Activated CD4-positive, alpha-beta T cell treated with anti-CD3 and anti-CD28 coated beads, Interleukin-2, amount 10 ng/mL, durations not matched to agents 7 days and 5 days (primary cell): Measurements from ENCODE around the gene MOB3B. TPM values are rescaled to one million over a fixed set of nuclear protein-coding genes. Genes with fewer than 3 reads are reported as not detected.

Experiments used
- CTCF ChIA-PET: fragments of 350-600 bp; sonication (Branson Sonifier 250); formaldehyde crosslinking; loops from one replicate; lab custom pipeline; 2021; ENCODE audit warnings: antibody characterized with exemption; lab: Charles Lee
- POLR2A ChIA-PET: fragments of 350-600 bp; sonication (Branson Sonifier 250); formaldehyde crosslinking; loops from one replicate; lab custom pipeline; 2021; ENCODE audit warnings: antibody characterized with exemption; lab: Charles Lee
- DNase-seq: peaks from one replicate; pipeline ENCODE4 v3.0.0-alpha.2; 2020
- H3K27ac Mint-ChIP-seq: one replicate; pipeline ENCODE4 v1.8.0; 2021; ENCODE audit warnings: mild to moderate bottlenecking, moderate library complexity, mixed read lengths
- H3K27me3 Mint-ChIP-seq: one replicate; pipeline ENCODE4 v1.8.0; 2021; ENCODE audit warnings: mixed read lengths
- H3K36me3 Mint-ChIP-seq: one replicate; pipeline ENCODE4 v1.8.0; 2021; ENCODE audit warnings: low read depth, mixed read lengths
- H3K4me1 Mint-ChIP-seq: one replicate; pipeline ENCODE4 v1.8.0; 2021; ENCODE audit warnings: mixed read lengths
- H3K4me3 Mint-ChIP-seq: one replicate; pipeline ENCODE4 v1.8.0; 2021; ENCODE audit warnings: mild to moderate bottlenecking, moderate library complexity, mixed read lengths
- H3K9me3 Mint-ChIP-seq: one replicate; pipeline ENCODE4 v1.8.0; 2021; ENCODE audit warnings: mixed read lengths
- total RNA-seq, 2 experiments: library from RNA; stranded (reverse); gene quantifications; one replicate each; pipeline ENCODE4 v1.2.3, GENCODE V29; 2021

MOB3B gene
- total RNA-seq, 2 experiments from 2014 or later, result 0.62 to 0.71 TPM

DNA sequence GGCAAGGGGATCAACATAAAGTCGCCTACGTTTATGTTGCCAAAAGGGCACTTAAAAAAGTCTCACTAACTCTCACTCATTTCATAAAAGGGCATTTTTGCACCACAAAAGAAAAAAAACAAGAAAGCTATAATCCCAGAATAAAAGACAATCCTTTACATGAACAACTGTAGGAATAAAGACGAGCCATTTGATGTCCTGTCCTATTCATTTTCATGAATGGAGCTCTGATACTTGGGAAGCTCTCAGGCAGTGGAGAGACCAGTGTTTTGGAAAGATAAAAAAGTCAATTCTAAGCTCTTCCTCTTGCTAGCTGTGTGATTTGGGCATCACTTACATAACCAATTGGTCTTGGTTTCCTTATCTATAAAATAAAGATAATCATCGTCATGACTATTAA lies 137.2 kb downstream of the MOB3B start:
- Mint-ChIP-seq H3K36me3 (no peaks in the 10 kb centered on the region), H3K4me3 (no peak overlapping the region), H3K9me3 (no peaks in the 10 kb centered on the region), H3K27ac (no peak overlapping the region), H3K27me3 (peaks cover 17% of the 10 kb centered on the region), H3K4me1 (no peaks in the 10 kb centered on the region)
- CTCF ChIA-PET, result no interaction called here
- POLR2A ChIA-PET, result no interaction called here
- no peak for DNase-seq

DNA sequence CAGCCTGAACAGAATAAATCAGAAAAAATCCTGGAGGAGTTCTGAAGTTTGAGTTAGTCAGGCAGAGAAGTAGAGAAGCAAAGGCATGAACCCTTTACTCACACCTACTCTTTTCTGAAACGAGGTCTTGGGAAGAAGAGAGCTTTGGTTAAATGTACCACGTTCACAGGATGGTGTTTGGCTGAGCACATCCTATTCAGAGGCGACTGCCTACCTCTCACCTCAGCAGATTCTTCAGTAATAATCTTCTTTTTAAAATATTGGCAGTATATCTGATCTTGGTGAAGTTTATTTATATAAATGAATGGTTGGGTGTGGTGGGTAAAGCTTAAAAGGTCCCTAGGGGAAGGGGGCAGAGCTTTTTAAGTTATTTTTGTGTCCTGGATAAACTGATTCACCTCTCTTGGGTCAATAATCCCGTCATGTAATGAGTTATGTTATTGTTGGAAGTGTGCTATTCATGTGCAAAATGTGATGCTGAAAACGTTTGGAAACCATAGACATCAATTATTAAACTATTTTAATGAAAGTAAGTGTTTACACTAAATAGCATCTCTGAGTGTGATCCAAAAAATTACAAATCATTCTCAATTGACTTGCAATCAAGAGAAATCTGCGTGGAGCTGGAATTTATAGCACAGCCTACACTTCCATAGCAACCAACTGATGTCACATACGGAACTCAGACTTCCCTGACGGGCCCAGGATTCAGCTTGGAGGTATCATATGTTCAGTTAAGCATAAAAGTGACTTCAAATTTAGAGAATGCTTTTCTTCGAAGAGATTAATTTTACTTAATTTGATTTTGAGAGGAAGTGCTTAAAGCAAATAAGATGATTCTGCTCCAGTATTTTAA lies 138.3 kb downstream of the MOB3B start:
- Mint-ChIP-seq H3K4me1 (no peaks in the 10 kb centered on the region), H3K36me3 (no peaks in the 10 kb centered on the region), H3K27me3 (peaks cover 13% of the 10 kb centered on the region), H3K4me3 (no peak overlapping the region), H3K9me3 (no peaks in the 10 kb centered on the region), H3K27ac (no peak overlapping the region)
- CTCF ChIA-PET, result interaction anchor here (0.6 kb wide), 1 partner anchor 11 kb away, joined by 3 read pairs; no protein-coding TSS in a partner anchor
- no peak for DNase-seq
- POLR2A ChIA-PET, result no interaction called here

DNA sequence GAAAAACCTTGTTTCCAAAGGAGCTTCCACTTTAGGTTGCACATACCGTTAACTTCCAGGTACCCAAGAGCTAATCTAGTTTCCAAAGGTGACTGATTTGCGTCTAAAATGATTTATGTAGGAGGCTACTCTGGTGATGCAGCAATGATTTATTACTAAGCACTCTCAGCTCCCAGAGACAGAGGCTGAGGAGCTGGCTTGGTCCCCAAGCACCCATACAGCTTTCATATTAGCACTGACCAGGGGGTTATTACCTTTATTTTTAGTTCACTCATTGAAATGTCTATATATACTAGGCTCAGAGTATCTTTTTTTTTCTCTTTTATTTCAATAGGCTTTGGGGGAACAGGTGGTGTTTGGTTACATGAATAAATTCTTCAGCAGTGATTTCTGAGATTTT lies 141.5 kb downstream of the MOB3B start:
- H3K4me3 Mint-ChIP-seq, result no peak overlapping the region
- CTCF ChIA-PET, result interaction anchor here (0.6 kb wide), 2 partner anchors 22 to 98 kb away, joined by 3 read pairs; no protein-coding TSS in a partner anchor
- H3K27ac Mint-ChIP-seq, result no peak overlapping the region
- no peaks in the 10 kb centered on the region for H3K36me3 Mint-ChIP-seq
- peaks cover 12% of the 10 kb centered on the region for H3K27me3 Mint-ChIP-seq
- no peaks in the 10 kb centered on the region for H3K4me1 Mint-ChIP-seq
- no peaks in the 10 kb centered on the region for H3K9me3 Mint-ChIP-seq
- no peak for DNase-seq
- POLR2A ChIA-PET, result no interaction called here

DNA sequence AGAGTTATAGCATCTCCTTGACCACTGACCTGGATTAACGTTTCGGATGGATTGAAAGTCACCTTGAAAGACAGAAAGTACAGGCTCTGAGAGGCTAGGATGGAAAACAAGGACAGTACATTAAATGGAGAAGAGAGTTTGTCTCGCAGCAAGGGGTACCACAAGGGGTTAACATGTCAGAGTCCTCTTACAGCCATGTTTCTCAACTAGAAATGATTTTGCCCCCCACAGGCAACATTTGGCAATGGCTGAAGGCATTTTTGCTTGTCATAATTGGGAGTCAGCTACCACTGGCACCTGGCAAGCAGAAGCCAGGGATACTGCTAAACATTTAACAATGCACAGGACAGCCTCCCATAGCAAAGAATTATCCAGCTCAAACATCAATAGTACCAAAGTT lies 141.9 kb downstream of the MOB3B start:
- Mint-ChIP-seq H3K4me3 (no peak overlapping the region), H3K9me3 (no peaks in the 10 kb centered on the region), H3K27me3 (peaks cover 13% of the 10 kb centered on the region), H3K27ac (no peak overlapping the region), H3K36me3 (no peaks in the 10 kb centered on the region), H3K4me1 (no peaks in the 10 kb centered on the region)
- no peak for DNase-seq
- ChIA-PET CTCF (interaction anchor here (0.6 kb wide), 1 partner anchor 98 kb away, joined by 3 read pairs; no protein-coding TSS in a partner anchor), POLR2A (no interaction called here)

DNA sequence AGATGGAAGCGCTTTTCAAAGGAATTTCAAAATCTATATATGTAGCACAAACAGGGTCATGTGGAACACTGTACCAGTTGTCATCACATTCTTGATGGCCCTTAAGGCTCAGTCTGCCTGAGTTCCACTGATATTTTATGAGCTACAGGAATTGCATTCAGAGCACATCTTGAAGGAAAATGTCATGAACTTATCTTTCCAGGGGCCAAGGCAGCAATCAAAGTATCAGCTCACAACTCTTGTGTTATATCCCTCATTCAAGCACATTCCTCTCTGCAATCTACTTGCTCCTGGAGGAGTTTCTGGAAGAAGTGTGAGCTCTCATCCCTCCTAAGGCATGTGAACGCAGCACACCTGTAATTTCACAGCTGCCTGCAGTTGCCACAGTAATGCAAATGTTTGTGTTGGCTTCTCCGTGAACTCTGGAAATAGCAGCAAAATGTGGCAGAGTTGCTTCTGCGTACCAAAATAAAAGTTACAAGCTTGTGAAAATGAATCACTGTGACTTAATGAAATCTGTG lies 143.0 kb downstream of the MOB3B start:
- Mint-ChIP-seq H3K4me1 (no peaks in the 10 kb centered on the region), H3K27ac (no peak overlapping the region), H3K9me3 (no peaks in the 10 kb centered on the region), H3K27me3 (peaks cover 12% of the 10 kb centered on the region), H3K36me3 (no peaks in the 10 kb centered on the region), H3K4me3 (no peak overlapping the region)
- DNase-seq, result no peak
- ChIA-PET CTCF (no interaction called here), POLR2A (interaction anchor here (0.6 kb wide), 1 partner anchor 279 kb away, joined by 6 read pairs; no protein-coding TSS in a partner anchor)

DNA sequence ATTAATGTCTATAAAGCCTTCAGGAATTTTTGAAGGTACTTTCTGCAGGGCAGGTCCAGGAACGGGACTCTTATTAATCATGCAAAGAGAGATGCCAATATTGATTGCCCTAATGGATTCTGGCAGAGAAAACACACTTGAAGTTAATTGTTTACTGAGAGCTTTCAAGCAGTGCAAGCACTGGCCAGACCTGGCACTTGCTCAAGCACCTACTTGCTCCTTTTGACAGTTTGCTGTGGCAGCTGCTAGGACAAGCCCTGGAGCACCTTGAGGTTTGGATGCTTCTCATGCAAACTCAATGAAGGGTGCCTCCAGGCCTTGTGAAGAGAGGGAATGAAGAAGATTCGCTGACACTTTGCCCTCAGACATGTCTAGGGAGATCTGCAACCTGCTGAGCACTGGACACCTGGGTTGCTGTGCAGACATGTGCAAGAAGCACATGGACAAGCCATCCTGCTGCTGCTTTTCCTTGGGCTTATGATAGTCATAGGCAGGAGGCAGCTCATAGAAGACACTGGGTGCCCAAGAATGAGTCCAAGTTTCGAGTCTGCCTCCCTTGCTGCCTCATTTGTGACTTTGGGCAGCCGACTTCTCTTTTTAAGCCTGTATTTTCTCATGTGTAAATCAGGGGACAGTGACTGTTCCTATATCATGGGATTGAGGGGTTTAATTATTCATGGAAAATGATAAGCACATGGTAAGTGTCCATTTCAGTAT lies 143.8 kb downstream of the MOB3B start:
- ChIA-PET POLR2A (no interaction called here), CTCF (no interaction called here)

DNA sequence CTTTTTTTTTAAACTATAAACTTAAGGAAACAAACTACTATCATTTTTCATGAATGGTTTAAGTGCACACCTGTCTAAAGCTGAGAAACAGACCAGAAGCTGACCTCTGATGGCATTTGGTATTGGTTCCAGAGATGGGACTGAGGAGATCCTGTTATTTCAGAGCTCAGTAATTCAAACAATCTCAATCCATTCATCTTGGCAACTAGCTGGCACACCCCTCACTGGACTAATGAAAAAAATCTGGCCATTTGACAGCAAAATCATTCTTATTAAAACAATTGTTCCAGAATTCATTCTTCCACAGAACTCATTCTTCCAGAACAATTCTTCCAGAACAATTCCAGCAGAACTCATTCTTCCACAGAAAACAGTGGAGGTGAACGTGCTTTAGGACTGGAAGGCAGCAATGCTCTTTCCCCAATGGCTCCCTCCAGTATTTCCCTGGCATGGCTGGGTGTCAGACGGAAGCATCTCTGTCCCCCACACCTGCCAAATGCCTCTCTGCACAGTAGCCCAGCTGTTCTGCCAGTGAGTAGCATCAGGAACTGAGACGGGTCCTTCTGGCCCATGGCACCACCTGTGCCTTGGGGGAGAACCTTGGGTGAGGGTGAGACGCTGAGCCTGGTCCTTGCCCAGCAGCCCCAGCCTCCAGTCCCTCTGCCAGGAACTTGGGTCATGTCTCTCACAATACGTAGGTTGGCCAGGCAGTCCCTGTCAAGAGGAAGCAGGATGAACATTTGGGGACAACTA lies 145.2 kb downstream of the MOB3B start:
- H3K4me1 Mint-ChIP-seq, result peaks cover 7% of the 10 kb centered on the region
- ChIA-PET POLR2A (no interaction called here), CTCF (no interaction called here)
- no peaks in the 10 kb centered on the region for H3K9me3 Mint-ChIP-seq
- no peak for DNase-seq
- H3K4me3 Mint-ChIP-seq, result no peak overlapping the region
- H3K36me3 Mint-ChIP-seq, result no peaks in the 10 kb centered on the region
- H3K27me3 Mint-ChIP-seq, result peaks cover 12% of the 10 kb centered on the region
- H3K27ac Mint-ChIP-seq, result no peak overlapping the region

More for the DNA sequence above, 143.8 kb downstream of the MOB3B start:
- no peak for DNase-seq
- no peaks in the 10 kb centered on the region for H3K9me3 Mint-ChIP-seq
- H3K4me1 Mint-ChIP-seq, result peaks cover 1% of the 10 kb centered on the region
- H3K27me3 Mint-ChIP-seq, result peaks cover 12% of the 10 kb centered on the region
- H3K4me3 Mint-ChIP-seq, result no peak overlapping the region
- no peaks in the 10 kb centered on the region for H3K36me3 Mint-ChIP-seq
- no peak overlapping the region for H3K27ac Mint-ChIP-seq

DNA sequence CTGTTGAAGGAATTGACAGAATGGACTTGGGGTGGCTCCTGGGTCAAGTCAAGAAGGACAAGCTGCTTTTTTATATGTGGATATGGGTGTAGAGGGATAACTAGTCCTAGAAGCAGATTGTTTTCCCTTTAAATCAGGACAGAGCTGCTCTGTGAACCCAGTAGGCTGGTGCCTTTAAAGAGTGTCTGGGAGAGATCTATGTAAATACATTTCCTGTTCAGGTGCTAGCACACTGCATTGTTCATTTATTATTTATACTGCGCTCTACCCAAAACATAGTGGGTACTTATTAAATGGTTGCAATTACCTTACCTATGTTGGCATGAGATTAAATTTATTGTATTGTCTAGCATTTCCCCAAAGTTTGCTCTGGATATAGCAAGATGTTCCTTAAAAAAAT lies 146.1 kb downstream of the MOB3B start:
- H3K27me3 Mint-ChIP-seq, result peaks cover 11% of the 10 kb centered on the region
- ChIA-PET POLR2A (no interaction called here), CTCF (no interaction called here)
- peaks cover 17% of the 10 kb centered on the region for H3K4me1 Mint-ChIP-seq
- no peaks in the 10 kb centered on the region for H3K9me3 Mint-ChIP-seq
- H3K36me3 Mint-ChIP-seq, result no peaks in the 10 kb centered on the region
- H3K27ac Mint-ChIP-seq, result no peak overlapping the region
- DNase-seq, result no peak
- H3K4me3 Mint-ChIP-seq, result no peak overlapping the region

DNA sequence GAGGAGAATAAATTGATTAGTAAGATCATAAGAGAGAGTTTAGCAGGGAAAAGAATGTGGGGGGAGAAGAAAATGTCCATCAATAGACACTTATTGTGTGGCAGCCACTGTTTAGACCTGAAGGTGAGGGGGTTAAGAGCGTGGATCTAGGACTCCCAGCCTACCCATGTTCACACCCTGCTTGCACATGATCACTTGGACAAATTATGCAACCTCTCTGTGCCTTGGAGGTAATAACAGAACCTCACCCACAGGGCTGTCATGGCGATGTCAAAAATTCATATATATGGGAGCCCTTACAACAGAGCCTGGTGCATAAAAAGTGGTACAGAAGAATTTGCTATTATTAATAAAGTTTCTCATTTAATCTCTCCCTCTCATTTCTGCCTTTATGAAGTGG lies 146.6 kb downstream of the MOB3B start:
- no peak overlapping the region for H3K27ac Mint-ChIP-seq
- H3K4me1 Mint-ChIP-seq, result peaks cover 22% of the 10 kb centered on the region
- H3K27me3 Mint-ChIP-seq, result peaks cover 14% of the 10 kb centered on the region
- no peaks in the 10 kb centered on the region for H3K36me3 Mint-ChIP-seq
- H3K4me3 Mint-ChIP-seq, result no peak overlapping the region
- CTCF ChIA-PET, result no interaction called here
- DNase-seq, result no peak
- POLR2A ChIA-PET, result no interaction called here
- no peaks in the 10 kb centered on the region for H3K9me3 Mint-ChIP-seq

DNA sequence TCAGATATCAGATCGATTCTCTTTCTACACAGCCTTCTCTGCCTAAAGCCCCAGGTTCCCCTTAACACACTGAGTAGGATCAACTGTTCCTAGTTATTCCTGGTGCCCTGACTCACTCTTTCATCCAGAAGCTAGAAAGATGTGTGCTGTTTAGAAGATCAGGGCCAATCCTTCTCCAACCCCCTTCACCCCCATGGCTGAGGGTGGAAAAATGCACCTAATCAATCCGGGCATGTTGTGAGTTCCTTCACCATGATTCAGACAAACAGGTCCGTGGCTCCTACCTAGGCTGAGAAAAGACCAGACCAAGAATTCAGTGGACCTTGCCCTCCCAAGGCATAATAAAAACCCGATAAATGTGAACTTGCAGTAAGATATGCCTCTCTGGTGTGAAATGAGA lies 147.3 kb downstream of the MOB3B start:
- CTCF ChIA-PET, result interaction anchor here (1.4 to 2.7 kb wide), 2 partner anchors 15 to 18 kb away, joined by 3 to 9 read pairs; no protein-coding TSS in a partner anchor
- no peaks in the 10 kb centered on the region for H3K36me3 Mint-ChIP-seq

DNA sequence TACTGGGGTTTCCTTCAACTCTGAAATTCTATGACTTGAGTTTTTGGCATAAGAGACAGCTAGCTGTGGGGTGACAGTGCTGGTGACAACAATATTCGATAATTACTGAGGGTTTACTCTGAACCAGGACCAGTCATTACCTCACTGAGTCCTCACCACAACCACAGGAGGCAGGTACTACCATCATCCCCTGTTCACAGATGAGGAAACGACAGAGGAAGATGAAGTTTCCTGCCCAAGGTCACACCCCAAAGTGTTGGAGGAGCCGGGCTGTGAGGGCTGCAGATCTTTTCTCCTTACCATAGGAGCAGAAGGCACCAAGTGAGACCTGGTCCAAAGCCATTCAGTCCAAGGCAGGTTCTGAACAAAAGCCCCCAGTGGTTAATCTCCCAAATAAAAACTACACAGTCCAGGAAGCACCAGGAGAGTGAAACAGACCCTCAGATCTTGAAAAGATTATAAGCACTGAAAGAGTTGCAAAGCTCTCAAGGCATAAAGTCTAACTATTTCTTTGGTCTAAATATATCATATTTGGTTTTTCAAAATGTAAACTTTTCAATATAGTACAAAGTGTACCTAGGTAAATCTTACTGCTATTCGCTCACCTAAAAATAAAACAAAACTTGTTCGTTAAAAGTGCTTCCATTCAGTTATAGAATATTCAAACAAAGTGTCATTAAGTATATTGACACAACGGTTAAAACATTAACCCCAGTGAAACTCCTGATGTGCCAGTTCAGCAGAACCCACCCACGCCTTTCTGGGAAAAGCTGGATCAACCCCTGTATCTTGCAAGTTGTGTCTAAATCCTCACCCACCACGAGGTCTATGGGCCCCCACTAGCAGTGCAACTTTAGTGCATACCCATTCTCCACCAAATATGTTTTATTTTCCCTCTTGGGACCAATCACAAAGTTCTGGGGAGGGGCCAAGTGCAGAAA lies 150.0 kb downstream of the MOB3B start:
- CTCF ChIA-PET, result interaction anchor here (0.7 to 2.7 kb wide), 4 partner anchors 12 to 193 kb away, joined by 3 to 9 read pairs (median 4); no protein-coding TSS in a partner anchor

More for the DNA sequence above, 147.3 kb downstream of the MOB3B start:
- H3K4me1 Mint-ChIP-seq, result peaks cover 27% of the 10 kb centered on the region
- H3K27ac Mint-ChIP-seq, result no peak overlapping the region
- no peaks in the 10 kb centered on the region for H3K9me3 Mint-ChIP-seq
- no peak overlapping the region for H3K4me3 Mint-ChIP-seq
- DNase-seq, result no peak
- POLR2A ChIA-PET, result no interaction called here
- peaks cover 17% of the 10 kb centered on the region for H3K27me3 Mint-ChIP-seq

More for the DNA sequence above, 150.0 kb downstream of the MOB3B start:
- POLR2A ChIA-PET, result no interaction called here
- Mint-ChIP-seq H3K9me3 (no peaks in the 10 kb centered on the region), H3K4me1 (peaks cover 29% of the 10 kb centered on the region), H3K4me3 (peak overlapping the region; percentile 26), H3K36me3 (no peaks in the 10 kb centered on the region), H3K27ac (peak overlapping the region; percentile 76), H3K27me3 (peaks cover 21% of the 10 kb centered on the region)
- peak; percentile 72 for DNase-seq
